Trophoblast cell (in vitro differentiated cells and primary cell): ENCODE results near the gene HCAR2.
"Not testable (repeated sequence)": the region's sequence is repeated elsewhere in the genome, so short reads cannot be mapped to it uniquely, and the experiment has no call there.

ENCODE experiments used
- DNase-seq, 2 donors: peaks; one replicate each; pipeline ENCODE4 v3.0.0-alpha.2; 2016
- H2AFZ ChIP-seq: 2 replicates; pipeline ENCODE4 v1.6.1; 2013; ENCODE audit warnings: low read length, moderate library complexity, mild to moderate bottlenecking; ENCODE audit not compliant: insufficient read depth, poor library complexity
- H2AK5ac ChIP-seq: 2 replicates; pipeline ENCODE4 v1.6.1; 2013; ENCODE audit warnings: mild to moderate bottlenecking, low read length
- H2BK120ac ChIP-seq: 2 replicates; pipeline ENCODE4 v1.6.1; 2013; ENCODE audit warnings: low read length, mild to moderate bottlenecking, moderate library complexity; ENCODE audit not compliant: insufficient read depth, poor library complexity
- H2BK12ac ChIP-seq: 2 replicates; pipeline ENCODE4 v1.6.1; 2013; ENCODE audit warnings: mild to moderate bottlenecking, low read length, moderate library complexity
- H2BK5ac ChIP-seq: 2 replicates; pipeline ENCODE4 v1.6.1; 2013; ENCODE audit warnings: low read length, low read depth, moderate library complexity, mild to moderate bottlenecking; ENCODE audit not compliant: poor library complexity
- H3K14ac ChIP-seq: 2 replicates; pipeline ENCODE4 v1.6.1; 2013; ENCODE audit warnings: mild to moderate bottlenecking, low read length
- H3K18ac ChIP-seq: 2 replicates; pipeline ENCODE4 v1.6.1; 2013; ENCODE audit warnings: mild to moderate bottlenecking, low read length
- H3K23ac ChIP-seq: 2 replicates; pipeline ENCODE4 v1.6.1; 2013; ENCODE audit warnings: low read length
- H3K27ac ChIP-seq: 2 replicates; pipeline ENCODE4 v1.5.1; 2013; ENCODE audit warnings: low read depth, mild to moderate bottlenecking, inconsistent platforms, low read length, moderate library complexity
- H3K27me3 ChIP-seq: 2 replicates; pipeline ENCODE4 v1.6.1; 2013; ENCODE audit warnings: inconsistent platforms, mild to moderate bottlenecking, low read length, moderate library complexity; ENCODE audit not compliant: insufficient read depth
- H3K36me3 ChIP-seq, 2 experiments: 1 replicate in 1 of 2; 2 replicates in 1 of 2; pipeline ENCODE4 v1.6.1; 2013; ENCODE audit warnings: low read length in 2 of 2, mild to moderate bottlenecking in 2 of 2, moderate library complexity in 1 of 2; ENCODE audit not compliant: insufficient read depth in 2 of 2, control insufficient read depth in 1 of 2
- H3K4ac ChIP-seq: 2 replicates; pipeline ENCODE4 v1.6.1; 2013; ENCODE audit warnings: low read depth, mild to moderate bottlenecking, low read length, moderate library complexity
- H3K4me1 ChIP-seq, 2 experiments: 1 replicate in 1 of 2; 2 replicates in 1 of 2; pipeline ENCODE4 v1.6.1; 2013; ENCODE audit warnings: low read length in 2 of 2, mild to moderate bottlenecking in 2 of 2, moderate library complexity in 1 of 2; ENCODE audit not compliant: insufficient read depth in 2 of 2, control insufficient read depth in 1 of 2
- H3K4me2 ChIP-seq: 2 replicates; pipeline ENCODE4 v1.6.1; 2013; ENCODE audit warnings: inconsistent platforms, mild to moderate bottlenecking, low read length, moderate library complexity
- H3K4me3 ChIP-seq: 2 replicates; pipeline ENCODE4 v1.5.1; 2013; ENCODE audit warnings: mild to moderate bottlenecking, low read depth, low read length, inconsistent platforms
- H3K79me1 ChIP-seq: one replicate; pipeline ENCODE4 v1.6.1; 2013; ENCODE audit warnings: low read length
- H3K79me2 ChIP-seq: 2 replicates; pipeline ENCODE4 v1.6.1; 2013; ENCODE audit warnings: low read length, mild to moderate bottlenecking; ENCODE audit not compliant: control insufficient read depth, insufficient read depth, poor library complexity
- H3K9ac ChIP-seq: 2 replicates; pipeline ENCODE4 v1.6.1; 2013; ENCODE audit warnings: mild to moderate bottlenecking, low read length
- H3K9me3 ChIP-seq: 2 replicates; pipeline ENCODE4 v1.6.1; 2013; ENCODE audit warnings: low read depth, mild to moderate bottlenecking, control low read depth, inconsistent platforms, low read length; ENCODE audit not compliant: insufficient read depth
- H4K12ac ChIP-seq: 2 replicates; pipeline ENCODE4 v1.6.1; 2013; ENCODE audit warnings: low read depth, mild to moderate bottlenecking, low read length, moderate library complexity
- H4K8ac ChIP-seq: 2 replicates; pipeline ENCODE4 v1.6.1; 2013; ENCODE audit warnings: low read depth, mild to moderate bottlenecking, low read length, moderate library complexity
- H4K91ac ChIP-seq: one replicate; pipeline ENCODE4 v1.6.1; 2013; ENCODE audit warnings: low read depth, mild to moderate bottlenecking, low read length, moderate library complexity
- WGBS: extraction: QIAGEN DNeasy Blood & Tissue Kit; methylation state at CpG from one replicate; pipeline ENCODE4 v1.1.7; 2013; ENCODE audit warnings: missing lambda C conversion rate; ENCODE audit not compliant: insufficient read length, insufficient coverage; ENCODE audit errors: extremely low coverage; 5-methylcytosine and 5-hydroxymethylcytosine counted together

Gene HCAR2

DNA sequence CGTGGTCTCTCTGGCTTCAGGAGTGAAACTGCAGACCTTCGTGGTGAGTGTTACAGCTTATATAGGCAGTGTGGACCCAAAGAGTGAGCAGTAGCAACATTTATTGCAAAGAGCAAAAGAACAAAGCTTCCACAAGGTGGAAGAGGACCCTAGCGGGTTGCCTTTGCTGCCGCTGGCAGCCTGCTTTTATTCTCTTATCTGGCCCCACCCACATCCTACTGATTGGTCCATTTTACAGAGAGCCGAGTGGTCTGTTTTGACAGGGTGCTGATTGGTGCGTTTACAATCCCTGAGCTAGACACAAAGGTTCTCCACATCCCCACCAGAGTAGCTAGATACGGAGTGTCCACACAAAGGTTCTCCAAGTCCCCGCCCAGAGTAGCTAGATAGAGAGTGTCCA lies 27.1 kb downstream of the HCAR2 start:
- not testable (repeated sequence) for H3K14ac ChIP-seq, H3K9me3 ChIP-seq, H4K8ac ChIP-seq, H3K27me3 ChIP-seq, H3K23ac ChIP-seq, H2BK12ac ChIP-seq, H3K9ac ChIP-seq, H3K4me2 ChIP-seq, H3K4ac ChIP-seq, H2AK5ac ChIP-seq, H3K79me2 ChIP-seq, H3K4me3 ChIP-seq, H3K36me3 ChIP-seq, H2AFZ ChIP-seq, H2BK5ac ChIP-seq, DNase-seq, H3K18ac ChIP-seq, H3K27ac ChIP-seq, H2BK120ac ChIP-seq, H4K12ac ChIP-seq, H4K91ac ChIP-seq
- WGBS = no CpG with 5 or more reads among the region's 8 CpGs
- H3K79me1 ChIP-seq = peaks cover 12% of the 10 kb centered on the region
- peaks cover 6 to 10% of the 10 kb centered on the region in 2 experiments for H3K4me1 ChIP-seq

GRCh38 chr12:122672515-122672914 lies 30.6 kb downstream of the HCAR2 start:
- H3K14ac ChIP-seq = no peak overlapping the region
- H3K79me2 ChIP-seq = no peaks in the 10 kb centered on the region
- no peak overlapping the region for H3K9ac ChIP-seq
- no peak overlapping the region for H4K8ac ChIP-seq
- no peak overlapping the region for H4K12ac ChIP-seq
- no peaks in the 10 kb centered on the region for H3K4me1 ChIP-seq
- H3K27me3 ChIP-seq = no peaks in the 10 kb centered on the region
- no peak overlapping the region for H3K4me3 ChIP-seq
- peaks cover 2% of the 10 kb centered on the region for H3K79me1 ChIP-seq
- DNase-seq = no peak
- no peak overlapping the region for H3K4ac ChIP-seq
- H3K27ac ChIP-seq = no peak overlapping the region
- no peak overlapping the region for H2AFZ ChIP-seq
- no CpG with 5 or more reads among the region's 2 CpGs for WGBS
- H3K36me3 ChIP-seq = no peaks in the 10 kb centered on the region
- no peak overlapping the region for H2BK12ac ChIP-seq
- H3K9me3 ChIP-seq = no peaks in the 10 kb centered on the region
- no peak overlapping the region for H3K18ac ChIP-seq
- H2BK120ac ChIP-seq = no peak overlapping the region
- no peak overlapping the region for H2BK5ac ChIP-seq
- H3K4me2 ChIP-seq = no peak overlapping the region
- H3K23ac ChIP-seq = no peak overlapping the region
- H4K91ac ChIP-seq = no peak overlapping the region
- H2AK5ac ChIP-seq = no peak overlapping the region

DNA sequence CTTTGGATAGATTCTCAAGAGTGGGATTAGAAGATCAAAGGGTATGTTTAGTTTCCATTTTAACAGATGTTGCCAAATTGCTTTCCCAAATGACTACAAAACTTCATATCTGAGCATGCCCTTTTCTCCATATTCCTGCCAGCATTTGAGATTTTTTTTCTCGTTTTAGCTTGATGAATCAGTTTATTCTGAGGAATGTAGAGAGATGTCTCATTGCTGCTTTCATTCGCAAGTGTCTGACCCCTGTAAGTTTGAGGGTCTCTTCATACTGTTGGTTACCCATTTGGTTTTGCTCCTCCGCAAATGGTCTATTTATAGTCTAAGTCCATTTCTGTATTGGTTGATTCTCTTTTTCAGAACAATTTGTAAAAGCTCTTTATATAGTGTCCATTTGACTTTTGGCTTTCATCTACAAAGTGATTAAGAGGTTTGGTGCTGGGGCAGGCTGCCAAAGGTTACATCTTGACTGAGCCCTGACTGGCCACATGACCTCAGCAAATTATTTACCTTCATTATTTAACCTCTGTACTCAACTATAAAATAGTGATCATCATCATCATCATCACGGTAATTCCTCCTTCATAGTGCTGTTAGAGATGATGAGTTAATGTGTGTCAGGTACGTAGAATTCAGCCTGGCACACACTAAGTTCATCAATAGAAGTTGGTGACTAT lies 33.6 kb downstream of the HCAR2 start:
- H4K91ac ChIP-seq = no peak overlapping the region

GRCh38 chr12:122668268-122668667 lies 34.9 kb downstream of the HCAR2 start:
- DNase-seq = peak in 1 of 2 donors; percentile 54
- Histone ChIP-seq H2BK5ac (no peak overlapping the region), H3K27me3 (no peaks in the 10 kb centered on the region), H3K79me2 (no peaks in the 10 kb centered on the region), H2BK120ac (no peak overlapping the region), H3K9me3 (no peaks in the 10 kb centered on the region), H2AFZ (no peak overlapping the region), H3K4ac (no peak overlapping the region), H3K79me1 (no peaks in the 10 kb centered on the region), H4K12ac (no peak overlapping the region), H3K23ac (no peak overlapping the region), H3K4me1 (no peaks in the 10 kb centered on the region), H3K4me2 (no peak overlapping the region), H3K4me3 (no peak overlapping the region), H3K14ac (no peak overlapping the region), H4K91ac (no peak overlapping the region), H3K27ac (no peak overlapping the region), H4K8ac (no peak overlapping the region), H2AK5ac (no peak overlapping the region), H3K18ac (no peak overlapping the region), H3K9ac (no peak overlapping the region), H2BK12ac (no peak overlapping the region), H3K36me3 (no peaks in the 10 kb centered on the region)
- no CpG with 5 or more reads among the region's 2 CpGs for WGBS

More for the DNA sequence above, 33.6 kb downstream of the HCAR2 start:
- Histone ChIP-seq H3K9me3 (no peaks in the 10 kb centered on the region), H3K79me2 (no peaks in the 10 kb centered on the region), H3K36me3 (no peaks in the 10 kb centered on the region), H3K4ac (no peak overlapping the region), H3K14ac (no peak overlapping the region), H3K27me3 (no peaks in the 10 kb centered on the region), H4K8ac (no peak overlapping the region), H3K23ac (no peak overlapping the region), H3K9ac (no peak overlapping the region), H2BK120ac (no peak overlapping the region), H3K18ac (no peak overlapping the region), H3K79me1 (no peaks in the 10 kb centered on the region), H3K27ac (no peak overlapping the region), H3K4me2 (no peak overlapping the region), H4K12ac (no peak overlapping the region), H2BK12ac (no peak overlapping the region), H3K4me3 (no peak overlapping the region), H2AFZ (no peak overlapping the region), H3K4me1 (no peaks in the 10 kb centered on the region), H2BK5ac (no peak overlapping the region), H2AK5ac (no peak overlapping the region)
- no CpG with 5 or more reads among the region's 5 CpGs for WGBS
- DNase-seq = peak in 1 of 2 donors; percentile 75
